Panc1 (cell line): ENCODE data around the gene TTC3. TPM values are rescaled to one million over a fixed set of nuclear protein-coding genes. Genes with fewer than 3 reads are reported as not detected.

Experiments used
- ATAC-seq: fragments of 200-7000 bp; cut with Tn5 transposase; 2 replicates; pipeline ENCODE4 v1.9.1; 2020; ENCODE audit warnings: mild to moderate bottlenecking, moderate library complexity
- BruUV-seq: library from RNA; stranded (reverse); fragments of 400-500 nt; replicated peaks from 2 replicates; lab custom pipeline; 2021; lab: Mats Ljungman, UMichigan
- CTCF ChIA-PET: fragments of 300-600 bp; sonication (Branson Sonifier 250); formaldehyde crosslinking; loops from one replicate; lab custom pipeline; 2022; ENCODE audit warnings: antibody characterized with exemption; lab: Charles Lee
- POLR2A ChIA-PET: fragments of 300-600 bp; sonication (Branson Sonifier 250); formaldehyde crosslinking; loops from one replicate; lab custom pipeline; 2022; ENCODE audit warnings: antibody characterized with exemption; lab: Charles Lee
- DNase-seq: peaks from one replicate; pipeline ENCODE4 v3.0.0-alpha.2; 2010; ENCODE audit warnings: low read depth, low spot score
- H3K27ac ChIP-seq: 2 replicates; pipeline ENCODE4 v1.5.1; 2011; ENCODE audit warnings: mild to moderate bottlenecking, low read length, inconsistent platforms
- H3K27me3 ChIP-seq: fragments of 200-500 bp; sonication (Bioruptor generic); 2 replicates; pipeline ENCODE4 v1.6.0; 2014; ENCODE audit warnings: low read length, inconsistent platforms; ENCODE audit not compliant: control insufficient read depth, insufficient read depth
- H3K36me3 ChIP-seq: fragments of 200-500 bp; sonication (Bioruptor generic); 2 replicates; pipeline ENCODE4 v1.5.1; 2014; ENCODE audit warnings: inconsistent platforms, mild to moderate bottlenecking, low read length, moderate library complexity; ENCODE audit not compliant: control insufficient read depth, insufficient read depth
- H3K4me1 ChIP-seq: 2 replicates; pipeline ENCODE4 v1.5.1; 2011; ENCODE audit warnings: inconsistent platforms, mild to moderate bottlenecking, low read length, moderate library complexity; ENCODE audit not compliant: control insufficient read depth, insufficient read depth
- H3K4me3 ChIP-seq, 2 experiments: 2 replicates each; pipeline ENCODE4 v1.5.1; 2011 to 2012; ENCODE audit warnings: low read depth in 2 of 2, low read length in 2 of 2, mild to moderate bottlenecking in 2 of 2, inconsistent platforms in 1 of 2, moderate library complexity in 1 of 2
- H3K9me3 ChIP-seq: fragments of 200-500 bp; sonication (Bioruptor generic); 2 replicates; pipeline ENCODE4 v1.5.1; 2014; ENCODE audit warnings: low read depth, mild to moderate bottlenecking, inconsistent platforms, low read length, moderate library complexity; ENCODE audit not compliant: control insufficient read depth, insufficient read depth
- CTCF ChIP-seq: fragments of 450-650 bp; IDR thresholded peaks from 2 replicates; pipeline ENCODE4 v1.5.1; 2017; ENCODE audit warnings: mild to moderate bottlenecking
- POLR2AphosphoS5 ChIP-seq: IDR thresholded peaks from 2 replicates; pipeline ENCODE4 v1.6.1; 2012; ENCODE audit warnings: mild to moderate bottlenecking, low read depth, low read length, moderate library complexity
- REST ChIP-seq, 2 experiments: IDR thresholded peaks; 2 replicates each; pipeline ENCODE4 v1.6.1; 2011 to 2012; ENCODE audit warnings: low read depth in 2 of 2, control low read depth in 1 of 2, low read length in 1 of 2, mild to moderate bottlenecking in 1 of 2, moderate library complexity in 1 of 2; ENCODE audit not compliant: insufficient read depth in 1 of 2
- SIN3A ChIP-seq: IDR thresholded peaks from 2 replicates; pipeline ENCODE4 v1.6.1; 2012; ENCODE audit warnings: low read depth, mild to moderate bottlenecking, low read length, moderate library complexity, borderline replicate concordance; ENCODE audit not compliant: insufficient read depth
- TCF7L2 ChIP-seq: IDR thresholded peaks from 2 replicates; pipeline ENCODE4 v1.6.1; 2011; ENCODE audit warnings: mild to moderate bottlenecking, low read depth, low read length, inconsistent platforms
- in situ Hi-C: cut with HindIII; loops from 2 replicates; pipeline ENCODE4 v1.10.0; 2016; ENCODE audit warnings: low sequenced_read_pairs, low pct_unique_long_range_greater_than_20kb
- intact Hi-C: fragments of 100-400 bp; cut with micrococcal nuclease; formaldehyde crosslinking; loops from one replicate; pipeline ENCODE4 v1.10.0; 2022; ENCODE audit not compliant: unreplicated experiment
- total RNA-seq: library from RNA; stranded (reverse); gene quantifications from one replicate; pipeline ENCODE4 v1.2.1, GENCODE V29; 2021; ENCODE audit not compliant: unreplicated experiment

TTC3 gene
- total RNA-seq, 1 experiment from 2014 or later, result 83.0 TPM

GRCh38 chr21:37219761-37220432 is 146.8 kb downstream of the TTC3 start:
- peak overlapping the region; percentile 93 for H3K27ac ChIP-seq
- POLR2A ChIA-PET, result no interaction called here
- H3K9me3 ChIP-seq, result no peaks in the 10 kb centered on the region
- intact Hi-C loops, result no loop called here
- peaks cover 3% of the 10 kb centered on the region; the same call in 1 of the 2 replicates for H3K4me1 ChIP-seq
- no peaks in the 10 kb centered on the region for H3K27me3 ChIP-seq
- H3K36me3 ChIP-seq, result peaks cover 3% of the 10 kb centered on the region; the same call in 1 of the 2 replicates
- BruUV-seq, result TSS peak; percentile 42
- in situ Hi-C loops, result no loop called here
- DNase-seq, result no peak
- TF ChIP-seq REST (IDR thresholded peaks at IDR 0.05; ENCODE audit: insufficient read depth in 1 of 2, low read depth in 2 of 2, low read length in 1 of 2), result no peak
- TF ChIP-seq TCF7L2, result no peak
- TF ChIP-seq POLR2AphosphoS5, result no peak
- no peak for TF ChIP-seq CTCF
- TF ChIP-seq SIN3A, result no peak
- ATAC-seq, result no peak
- CTCF ChIA-PET, result no interaction called here
- H3K4me3 ChIP-seq, result peak overlapping the region; percentile 59 to 72

DNA sequence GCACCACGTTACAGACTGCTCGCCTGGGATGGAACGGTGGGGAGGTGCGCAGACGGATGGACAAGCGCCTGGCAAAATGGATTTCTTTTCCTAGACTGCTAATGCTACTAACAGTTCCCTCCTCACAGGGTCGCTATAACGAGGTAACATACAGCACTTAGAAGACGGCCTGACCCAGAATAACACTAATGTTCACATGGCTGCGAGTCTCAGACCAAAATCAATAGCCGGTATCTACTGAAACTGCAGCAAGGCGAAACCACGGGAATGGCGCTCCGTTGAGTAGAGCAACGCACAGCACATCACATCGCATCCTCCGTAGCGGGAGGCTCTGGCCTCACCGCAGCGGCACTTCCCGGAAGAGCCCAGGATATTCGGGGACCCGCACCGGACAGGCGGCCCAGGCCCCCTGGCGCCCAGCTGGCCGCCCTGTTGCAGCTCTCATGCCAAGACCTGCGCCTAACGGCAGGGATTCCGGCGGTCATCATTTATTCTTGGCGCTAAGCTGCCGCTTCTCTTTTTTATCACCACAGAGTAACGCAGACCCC is 147.5 kb downstream of the TTC3 start:
- in situ Hi-C loops (no loop called here), intact Hi-C loops (no loop called here)
- BruUV-seq, result no TSS peak

More for the DNA sequence above, 147.5 kb downstream of the TTC3 start:
- peak; percentile 80 for ATAC-seq
- H3K4me1 ChIP-seq, result peaks cover 3% of the 10 kb centered on the region; the same call in 1 of the 2 replicates
- peaks cover 3% of the 10 kb centered on the region; the same call in 1 of the 2 replicates for H3K36me3 ChIP-seq
- POLR2A ChIA-PET, result interaction anchor here (0.6 kb wide), 1 partner anchor 374 kb away, joined by 4 read pairs; no protein-coding TSS in a partner anchor
- H3K4me3 ChIP-seq, result peak overlapping the region; percentile 59 to 72
- TF ChIP-seq CTCF (no peak; the same call in 1 of the 2 replicates), POLR2AphosphoS5 (no peak), SIN3A (no peak), REST (IDR thresholded peaks at IDR 0.05; ENCODE audit: insufficient read depth in 1 of 2, low read depth in 2 of 2, low read length in 1 of 2) (no peak)
- CTCF ChIA-PET, result no interaction called here
- H3K27ac ChIP-seq, result peak overlapping the region; percentile 93
- no peaks in the 10 kb centered on the region for H3K9me3 ChIP-seq
- H3K27me3 ChIP-seq, result no peaks in the 10 kb centered on the region
- peak; percentile 13 for DNase-seq
